Measurements from ENCODE around the gene ASPDH. TPM values are rescaled to one million over a fixed set of nuclear protein-coding genes. Genes with fewer than 3 reads are reported as not detected.
"Not testable (repeated sequence)": the region's sequence is repeated elsewhere in the genome, so short reads cannot be mapped to it uniquely, and the experiment has no call there.

The ASPDH gene
- total RNA-seq, 2 donors from 2014 or later = not detected

GRCh38 chr19:50475101-50475568, 38.6 kb downstream of the ASPDH start:
- Histone ChIP-seq H3K27me3 (no peaks in the 10 kb centered on the region), H3K4me1 (peaks cover 3 to 25% of the 10 kb centered on the region in 2 donors), H3K36me3 (peaks cover 24% of the 10 kb centered on the region), H3K9me3 (no peaks in the 10 kb centered on the region), H3K4me3 (no peak overlapping the region), H3K27ac (no peak overlapping the region)
- no peak for DNase-seq (ENCODE audit: low spot score)
- no peak for TF ChIP-seq CTCF (IDR thresholded peaks at IDR 0.05)

GRCh38 chr19:50473336-50473735, 40.4 kb downstream of the ASPDH start:
- DNase-seq (ENCODE audit: low spot score); H3K4me3 ChIP-seq; H3K27me3 ChIP-seq; H3K27ac ChIP-seq; H3K9me3 ChIP-seq; H3K36me3 ChIP-seq: not testable (repeated sequence)
- peaks cover 3 to 17% of the 10 kb centered on the region in 2 donors for H3K4me1 ChIP-seq

DNA sequence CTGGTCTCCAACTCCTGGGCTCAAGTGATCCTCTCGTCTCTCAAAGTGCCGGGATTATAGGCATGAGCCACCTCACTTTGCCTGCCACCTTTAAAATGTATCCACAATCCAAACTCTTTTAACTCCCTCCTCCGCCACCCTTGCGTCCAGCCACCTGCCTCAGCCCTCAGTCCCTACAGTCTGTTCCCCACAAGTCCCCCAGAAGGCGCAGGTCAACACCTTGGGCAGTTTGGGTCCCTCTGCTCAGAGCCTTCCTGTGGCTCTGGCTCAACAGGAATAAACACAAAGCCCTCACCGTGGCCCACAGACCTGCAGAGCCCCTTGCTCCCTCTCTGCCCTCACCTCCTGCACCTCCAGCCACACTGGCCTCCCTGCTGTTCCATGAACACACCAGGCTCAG, 44.9 kb downstream of the ASPDH start:
- no peak for DNase-seq (ENCODE audit: low spot score)
- H3K36me3 ChIP-seq = no peaks in the 10 kb centered on the region
- H3K4me3 ChIP-seq = no peak overlapping the region
- H3K27me3 ChIP-seq = no peaks in the 10 kb centered on the region
- no peaks in the 10 kb centered on the region for H3K9me3 ChIP-seq
- TF ChIP-seq CTCF (IDR thresholded peaks at IDR 0.05) = no peak
- no peak overlapping the region for H3K27ac ChIP-seq
- no peaks in the 10 kb centered on the region for H3K4me1 ChIP-seq

- no peak for DNase-seq (ENCODE audit: low spot score)
- Histone ChIP-seq H3K9me3 (no peaks in the 10 kb centered on the region), H3K4me1 (no peaks in the 10 kb centered on the region), H3K4me3 (no peak overlapping the region), H3K27me3 (no peaks in the 10 kb centered on the region), H3K27ac (no peak overlapping the region), H3K36me3 (no peaks in the 10 kb centered on the region)
- no peak for TF ChIP-seq CTCF (IDR thresholded peaks at IDR 0.05)
These were observed 46.1 kb downstream of the ASPDH start for GRCh38 chr19:50467566-50467965.

DNA sequence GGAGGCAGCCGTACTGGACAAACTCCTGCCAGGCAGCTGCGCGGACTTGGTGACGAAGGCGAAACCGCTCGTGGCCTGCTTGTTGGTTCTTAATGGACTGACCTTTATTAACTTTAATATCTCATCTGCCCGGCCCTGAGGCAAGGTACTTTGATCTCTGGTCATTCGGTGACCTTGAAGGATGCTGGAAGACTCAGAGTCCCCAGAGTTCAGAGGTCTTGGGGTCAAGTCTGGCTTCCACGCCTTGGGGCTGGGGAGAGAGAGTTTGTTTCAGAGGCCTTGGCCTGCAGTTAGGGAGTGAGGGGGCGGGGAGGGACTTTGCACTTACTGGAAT, 47.0 kb downstream of the ASPDH start:
- H3K9me3 ChIP-seq = no peaks in the 10 kb centered on the region
- H3K4me1 ChIP-seq = no peaks in the 10 kb centered on the region
- H3K4me3 ChIP-seq = no peak overlapping the region
- H3K27ac ChIP-seq = no peak overlapping the region
- no peaks in the 10 kb centered on the region for H3K36me3 ChIP-seq
- no peak for TF ChIP-seq CTCF (IDR thresholded peaks at IDR 0.05)
- no peaks in the 10 kb centered on the region for H3K27me3 ChIP-seq
- DNase-seq (ENCODE audit: low spot score) = no peak

DNA sequence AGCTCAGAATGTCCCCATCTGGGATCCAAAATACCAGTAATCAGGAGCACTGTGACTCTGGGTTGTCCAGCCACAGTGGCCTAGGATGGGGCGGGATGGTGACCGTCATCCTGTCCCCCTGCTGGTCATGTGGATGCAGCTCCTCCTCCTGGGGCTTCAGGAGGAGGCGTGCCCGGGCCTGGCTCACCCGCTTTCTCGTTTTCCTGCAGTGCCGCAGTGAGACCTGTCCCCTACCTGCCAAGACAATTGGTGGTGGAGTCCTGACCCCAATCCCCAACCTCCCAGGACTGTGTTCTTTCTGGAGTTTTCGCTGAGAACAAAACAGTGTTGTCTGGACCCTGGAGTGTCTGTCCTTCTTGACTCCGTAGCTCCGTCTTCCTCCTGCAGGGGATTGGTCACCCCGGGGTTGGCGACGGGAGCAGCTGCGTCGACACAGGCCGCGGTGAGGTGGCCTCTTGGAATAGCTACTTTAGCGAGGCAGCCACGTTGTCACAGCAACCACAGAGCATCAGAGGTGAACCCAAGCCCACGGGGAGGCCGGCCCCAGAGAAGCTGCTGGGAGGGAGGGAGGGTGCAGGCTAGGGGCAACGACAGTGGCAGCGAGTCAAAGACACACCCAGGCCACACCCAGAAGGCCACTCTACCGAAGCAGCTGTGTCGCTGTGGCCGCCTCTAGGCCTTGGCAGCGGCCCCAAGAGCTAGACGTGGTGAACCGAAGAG, 47.6 kb downstream of the ASPDH start:
- Histone ChIP-seq H3K27ac (no peak overlapping the region), H3K4me1 (no peaks in the 10 kb centered on the region), H3K36me3 (no peaks in the 10 kb centered on the region), H3K9me3 (no peaks in the 10 kb centered on the region), H3K4me3 (no peak overlapping the region), H3K27me3 (no peaks in the 10 kb centered on the region)
- DNase-seq (ENCODE audit: low spot score) = no peak
- peak in 1 of 2 donors; percentile 26 for TF ChIP-seq CTCF (IDR thresholded peaks at IDR 0.05)
